ENCODE results near the gene BACH1. TPM values are rescaled to one million over a fixed set of nuclear protein-coding genes. Genes with fewer than 3 reads are reported as not detected.

BACH1 gene
- total and polyA plus RNA-seq, 2 donors (not counting 3 experiments of a cell fraction or from before 2014, with no cell fraction given), result 7.2 to 28.8 TPM

DNA sequence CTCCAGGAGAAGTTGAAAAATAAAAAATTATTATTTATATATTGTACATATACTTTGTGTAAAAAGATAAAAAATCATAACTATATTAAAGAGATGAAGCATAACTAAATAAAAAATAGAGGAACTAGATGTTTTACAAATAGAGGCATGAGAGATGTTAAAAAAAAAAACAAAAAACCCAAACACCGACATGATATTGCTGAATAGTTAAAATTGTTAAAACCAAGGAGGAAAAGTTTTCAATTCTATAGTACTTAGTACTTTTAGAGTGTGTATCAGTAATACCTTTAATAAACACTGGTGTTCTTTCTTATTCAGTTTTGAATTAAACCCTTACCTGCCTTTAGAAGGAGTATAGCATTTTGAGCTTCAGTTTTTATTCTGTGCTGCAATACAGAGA, 32.1 kb downstream of the BACH1 start:
- no peak overlapping the region for H2AFZ ChIP-seq (ENCODE audit: low read depth, low read length)
- DNase-seq (ENCODE audit: low read depth, low spot score) (no peak), FAIRE-seq (no peak)
- TF ChIP-seq MYC (IDR thresholded peaks at IDR 0.05; ENCODE audit: low read depth, low read length) (no peak), JUN (IDR thresholded peaks at IDR 0.05; ENCODE audit: borderline replicate concordance, insufficient read depth, insufficient read length, low read depth) (no peak), POLR2A (IDR thresholded peaks at IDR 0.05; ENCODE audit: low read depth, low read length) (no peak), POLR2AphosphoS5 (IDR thresholded peaks at IDR 0.05; ENCODE audit: insufficient read depth, low read depth, low read length) (no peak), EZH2 (IDR thresholded peaks at IDR 0.05; ENCODE audit: borderline replicate concordance, low read depth, low read length, severe bottlenecking) (no peak), GATA2 (IDR thresholded peaks at IDR 0.05; ENCODE audit: insufficient read depth, insufficient read length, low read depth, low read length) (no peak), FOS (IDR thresholded peaks at IDR 0.05; ENCODE audit: borderline replicate concordance, insufficient read depth, low read length) (no peak)
- TF ChIP-seq, protein P1, sequence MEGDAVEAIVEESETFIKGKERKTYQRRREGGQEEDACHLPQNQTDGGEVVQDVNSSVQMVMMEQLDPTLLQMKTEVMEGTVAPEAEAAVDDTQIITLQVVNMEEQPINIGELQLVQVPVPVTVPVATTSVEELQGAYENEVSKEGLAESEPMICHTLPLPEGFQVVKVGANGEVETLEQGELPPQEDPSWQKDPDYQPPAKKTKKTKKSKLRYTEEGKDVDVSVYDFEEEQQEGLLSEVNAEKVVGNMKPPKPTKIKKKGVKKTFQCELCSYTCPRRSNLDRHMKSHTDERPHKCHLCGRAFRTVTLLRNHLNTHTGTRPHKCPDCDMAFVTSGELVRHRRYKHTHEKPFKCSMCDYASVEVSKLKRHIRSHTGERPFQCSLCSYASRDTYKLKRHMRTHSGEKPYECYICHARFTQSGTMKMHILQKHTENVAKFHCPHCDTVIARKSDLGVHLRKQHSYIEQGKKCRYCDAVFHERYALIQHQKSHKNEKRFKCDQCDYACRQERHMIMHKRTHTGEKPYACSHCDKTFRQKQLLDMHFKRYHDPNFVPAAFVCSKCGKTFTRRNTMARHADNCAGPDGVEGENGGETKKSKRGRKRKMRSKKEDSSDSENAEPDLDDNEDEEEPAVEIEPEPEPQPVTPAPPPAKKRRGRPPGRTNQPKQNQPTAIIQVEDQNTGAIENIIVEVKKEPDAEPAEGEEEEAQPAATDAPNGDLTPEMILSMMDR (IDR thresholded peaks at IDR 0.05; ENCODE audit: extremely low read depth in 1 of 2, insufficient read depth in 1 of 2, low read depth in 1 of 2, low read length in 2 of 2), result no peak
- TF ChIP-seq, protein P2, sequence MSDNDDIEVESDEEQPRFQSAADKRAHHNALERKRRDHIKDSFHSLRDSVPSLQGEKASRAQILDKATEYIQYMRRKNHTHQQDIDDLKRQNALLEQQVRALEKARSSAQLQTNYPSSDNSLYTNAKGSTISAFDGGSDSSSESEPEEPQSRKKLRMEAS (IDR thresholded peaks at IDR 0.05; ENCODE audit: insufficient read depth, insufficient read length), result no peak
- dilution Hi-C loops (cut with MboI; ENCODE audit: extremely low pct_ligation_motif_present, low sequenced_read_pairs) (no loop called here), intact Hi-C loops (cut with micrococcal nuclease) (no loop called here)
- H3K9me3 ChIP-seq (replicated peaks; ENCODE audit: control insufficient read depth, insufficient read depth, low read length), result no peaks in the 10 kb centered on the region
- H3K9me1 ChIP-seq (replicated peaks; ENCODE audit: control insufficient read depth, extremely low read depth, insufficient read depth, low read length), result no peaks in the 10 kb centered on the region
- POLR2A ChIA-PET, result no interaction called here
- H3K27me3 ChIP-seq (ENCODE audit: control insufficient read depth in 2 of 2, insufficient read depth in 2 of 2, low read length in 2 of 2), result no peaks in the 10 kb centered on the region
- H3K79me2 ChIP-seq (ENCODE audit: control insufficient read depth, insufficient read depth, low read length), result peaks cover 27% of the 10 kb centered on the region
- no peaks in the 10 kb centered on the region for H4K20me1 ChIP-seq (replicated peaks; ENCODE audit: control insufficient read depth, extremely low read depth, insufficient read depth, low read length)
- H3K4me3 ChIP-seq (replicated peaks in 1 of 3; ENCODE audit: insufficient read depth in 1 of 3, low read depth in 1 of 3, low read length in 3 of 3), result no peak overlapping the region
- H3K36me3 ChIP-seq (ENCODE audit: control insufficient read depth in 2 of 2, extremely low read depth in 1 of 2, insufficient read depth in 2 of 2, low read length in 2 of 2), result peaks cover 7 to 10% of the 10 kb centered on the region in 2 experiments
- H3K9ac ChIP-seq (replicated peaks; ENCODE audit: extremely low read depth, insufficient read depth, low read length), result no peak overlapping the region
- peaks cover 11% of the 10 kb centered on the region for H3K4me1 ChIP-seq (ENCODE audit: control insufficient read depth, extremely low read depth, insufficient read depth, low read length)
- CTCF ChIA-PET, result interaction anchor here (0.7 to 1.7 kb wide), 3 partner anchors 18 to 41 kb away, joined by 3 to 7 read pairs (median 4); partner anchors contain the start of gene BACH1
- H3K4me2 ChIP-seq (ENCODE audit: insufficient read depth, low read length), result no peak overlapping the region
- no TSS peak for BruUV-seq (replicated peaks)
- no peak overlapping the region for H3K27ac ChIP-seq (ENCODE audit: insufficient read depth, low read depth, low read length)

Measured in endothelial cell of umbilical vein (primary cell).